ENCODE results near the gene CASP10. TPM values are rescaled to one million over a fixed set of nuclear protein-coding genes. Genes with fewer than 3 reads are reported as not detected.

Gene CASP10
- total RNA-seq, 1 donor from 2014 or later, result 46.2 TPM

Other genes starting within 250 kb of the CASP10 start
- gene ORC2, start 219.5 kb upstream of the CASP10 start, total RNA-seq, result 13.8 and 16.9 TPM in 2 replicates
- 7.8 and 9.6 TPM in 2 replicates for gene HYCC2, start 111.5 kb upstream of the CASP10 start, total RNA-seq
- 45.4 and 75.0 TPM in 2 replicates for gene NDUFB3, start 111.1 kb upstream of the CASP10 start, total RNA-seq
- 86.8 and 95.6 TPM in 2 replicates for gene CFLAR, start 67.0 kb upstream of the CASP10 start, total RNA-seq
- gene CASP8, start 77.4 kb downstream of the CASP10 start, total RNA-seq, result 10.0 and 10.2 TPM in 2 replicates
- 0.13 and 0.39 TPM in 2 replicates for gene FLACC1, start 174.2 kb downstream of the CASP10 start, total RNA-seq